HepG2 (cell line): ENCODE measurements around the gene ODR4. TPM values are rescaled to one million over a fixed set of nuclear protein-coding genes. Genes with fewer than 3 reads are reported as not detected.

Experiments
- ATAC-seq: fragments of 200-7000 bp; cut with Tn5 transposase; 3 replicates; pipeline ENCODE4 v1.9.1; 2020; ENCODE audit warnings: mild to moderate bottlenecking, moderate library complexity
- BruUV-seq: library from RNA; stranded (reverse); fragments of 400-500 nt; replicated peaks from 2 replicates; lab custom pipeline; 2021; lab: Mats Ljungman, UMichigan
- CTCF ChIA-PET: fragments of 300-600 bp; formaldehyde crosslinking; extraction: SDS; loops from one replicate; lab custom pipeline; 2021; ENCODE audit warnings: low total read pairs, inconsistent platforms, low intra/inter-chr PET ratio; lab: Yijun Ruan, JAX
- POLR2A ChIA-PET: fragments of 350-600 bp; sonication (Branson Sonifier 250); formaldehyde crosslinking; loops from one replicate; lab custom pipeline; 2020; ENCODE audit warnings: antibody characterized with exemption, inconsistent platforms; lab: Yijun Ruan, JAX
- DNase-seq: peaks from one replicate; pipeline ENCODE4 v3.0.0-alpha.2; 2015; ENCODE audit warnings: low spot score
- FAIRE-seq: peaks from 3 replicates; lab custom pipeline; 2011; peaks lifted over from hg19 to GRCh38; lab: Jason Lieb, UNC
- H2AFZ ChIP-seq: one replicate; pipeline ENCODE4 v1.6.1; 2011; ENCODE audit warnings: low read length, inconsistent platforms
- H3K27ac ChIP-seq: fragments of 300-600 bp; 3 replicates; pipeline ENCODE4 v1.8.0; 2011; ENCODE audit warnings: mixed run types, mild to moderate bottlenecking, mixed read lengths, low read length, inconsistent platforms; ENCODE audit not compliant: insufficient read depth; ENCODE audit errors: extremely low read length
- H3K27me3 ChIP-seq, 2 experiments: fragments of 200-600 bp in 1 of 2; 2 replicates in 1 of 2; 3 replicates in 1 of 2; pipeline versions ENCODE4 v1.6.0 to v1.8.0; 2011; ENCODE audit warnings: low read length in 2 of 2, mild to moderate bottlenecking in 2 of 2, moderate library complexity in 2 of 2, inconsistent platforms in 1 of 2; ENCODE audit not compliant: insufficient read depth in 2 of 2, control insufficient read depth in 1 of 2
- H3K36me3 ChIP-seq, 2 experiments: fragments of 200-600 bp in 1 of 2; replicated peaks in 1 of 2; 2 replicates in 1 of 2; 3 replicates in 1 of 2; pipeline versions ENCODE4 v1.5.1 to v1.8.0; 2011; ENCODE audit warnings: low read length in 2 of 2, inconsistent platforms in 1 of 2; ENCODE audit not compliant: insufficient read depth in 2 of 2, control insufficient read depth in 1 of 2
- H3K4me1 ChIP-seq: 2 replicates; pipeline ENCODE4 v1.5.1; 2012; ENCODE audit warnings: low read length, inconsistent platforms; ENCODE audit not compliant: insufficient read depth
- H3K4me2 ChIP-seq: 2 replicates; pipeline ENCODE4 v1.6.0; 2011; ENCODE audit warnings: low read depth, low read length, inconsistent platforms
- H3K4me3 ChIP-seq, 3 experiments: fragments of 200-600 bp in 1 of 3; sonication (generic), shearing (Covaris generic) in 1 of 3; replicated peaks in 1 of 3; 2 replicates each; pipeline ENCODE4 v1.5.1; 2011 to 2016; ENCODE audit warnings: low read length in 3 of 3, inconsistent platforms in 2 of 3, low read depth in 2 of 3, mild to moderate bottlenecking in 2 of 3, control low read depth in 1 of 3, mixed read lengths in 1 of 3; ENCODE audit not compliant: insufficient read depth in 1 of 3
- H3K79me2 ChIP-seq: one replicate; pipeline ENCODE4 v1.6.1; 2011; ENCODE audit warnings: low read length, inconsistent platforms; ENCODE audit not compliant: insufficient read depth
- H3K9ac ChIP-seq: 2 replicates; pipeline ENCODE4 v1.6.0; 2011; ENCODE audit warnings: mild to moderate bottlenecking, low read depth, low read length, inconsistent platforms; ENCODE audit not compliant: insufficient read depth
- H3K9me3 ChIP-seq: 2 replicates; pipeline ENCODE4 v1.5.1; 2012; ENCODE audit warnings: mild to moderate bottlenecking, low read length
- H4K20me1 ChIP-seq: 2 replicates; pipeline ENCODE4 v1.6.0; 2011; ENCODE audit warnings: inconsistent platforms, mild to moderate bottlenecking, low read length, moderate library complexity; ENCODE audit not compliant: insufficient read depth
- CENPT ChIP-seq: sonication (generic); formaldehyde crosslinking; IDR thresholded peaks from 2 replicates; pipeline ENCODE4 v1.8.0; 2022; ENCODE audit warnings: low read depth, mild to moderate bottlenecking, moderate library complexity, missing genetic modification reagents
- GABPB1 ChIP-seq: IDR thresholded peaks from 2 replicates; pipeline ENCODE4 v1.6.1; 2016; ENCODE audit warnings: mild to moderate bottlenecking, missing genetic modification reagents, moderate library complexity, missing compliant biosample characterization
- MIXL1 ChIP-seq: IDR thresholded peaks from 2 replicates; pipeline ENCODE4 v1.6.1; 2016
- NFKBIZ ChIP-seq: IDR thresholded peaks from 2 replicates; pipeline ENCODE4 v1.6.1; 2018; ENCODE audit warnings: missing genetic modification reagents, missing compliant biosample characterization
- REL ChIP-seq: sonication (generic); formaldehyde crosslinking; conservative IDR thresholded peaks from 2 replicates; pipeline ENCODE4 v1.8.0; 2022; ENCODE audit warnings: mild to moderate bottlenecking, missing genetic modification reagents, moderate library complexity
- RXRB ChIP-seq: IDR thresholded peaks from 2 replicates; pipeline ENCODE4 v1.6.1; 2016; ENCODE audit warnings: borderline replicate concordance, missing genetic modification reagents, missing compliant biosample characterization
- SMAD3 ChIP-seq: sonication (generic); formaldehyde crosslinking; IDR thresholded peaks from 2 replicates; pipeline ENCODE4 v1.4.0; 2020; ENCODE audit warnings: missing genetic modification reagents
- SP5 ChIP-seq: IDR thresholded peaks from 2 replicates; pipeline ENCODE4 v1.6.1; 2016; ENCODE audit warnings: low read depth, borderline replicate concordance
- WGBS: methylation state at CpG from one replicate; pipeline ENCODE4 v1.1.6; 2017; ENCODE audit warnings: low lambda C conversion rate; 5-methylcytosine and 5-hydroxymethylcytosine counted together
- in situ Hi-C: cut with HindIII; loops from 2 replicates; pipeline ENCODE4 v1.10.0; 2017; ENCODE audit warnings: low pct_unique_long_range_greater_than_20kb; ENCODE audit not compliant: extremely low pct_ligation_motif_present
- intact Hi-C: fragments of 100-400 bp; cut with micrococcal nuclease; formaldehyde crosslinking; loops from one replicate; pipeline ENCODE4 v1.10.0; 2022; ENCODE audit not compliant: unreplicated experiment
- polyA plus RNA-seq, 8 experiments: library from polyadenylated mRNA; depleted of rRNA in 3 of 8; stranded (reverse) in 7 of 8; unstranded in 1 of 8; fragments of >200 nt; fragmentation: Illumina TruSeq in 4 of 8; extraction: Trizol in 4 of 8; gene quantifications; 2 replicates each; pipeline versions ENCODE4 v1.2.1 to v1.2.3, GENCODE V29; 2011 to 2016; ENCODE audit warnings: low read depth in 4 of 8, missing spikeins in 1 of 8, mixed read lengths in 1 of 8; ENCODE audit not compliant: insufficient read depth in 1 of 8
- total RNA-seq, 5 experiments: library from RNA; depleted of rRNA; stranded (reverse); fragments of >200 nt; fragmentation: Illumina TruSeq; extraction: Trizol; gene quantifications; 2 replicates each; pipeline ENCODE4 v1.2.3, GENCODE V29; 2016; ENCODE audit warnings: low read depth in 1 of 5
- TF ChIP-seq, protein P1 (sequence below): sonication (generic); formaldehyde crosslinking; IDR thresholded peaks from 2 replicates; pipeline ENCODE4 v1.8.0; 2022; ENCODE audit warnings: mild to moderate bottlenecking, missing genetic modification reagents, moderate library complexity
- TF ChIP-seq, protein P2 (sequence below): sonication (generic); formaldehyde crosslinking; IDR thresholded peaks from 2 replicates; pipeline ENCODE4 v1.4.0; 2020; ENCODE audit warnings: missing genetic modification reagents, mild to moderate bottlenecking, borderline replicate concordance
- TF ChIP-seq, protein P3 (sequence below): IDR thresholded peaks from 2 replicates; pipeline ENCODE4 v1.6.1; 2016; ENCODE audit warnings: low read depth, missing genetic modification reagents, missing compliant biosample characterization

Gene ODR4
- total and polyA plus RNA-seq, 2 of the 13 experiments (the other 11 are each of a cell fraction or from before 2014, with no cell fraction given): 16.3 to 22.0 TPM

DNA sequence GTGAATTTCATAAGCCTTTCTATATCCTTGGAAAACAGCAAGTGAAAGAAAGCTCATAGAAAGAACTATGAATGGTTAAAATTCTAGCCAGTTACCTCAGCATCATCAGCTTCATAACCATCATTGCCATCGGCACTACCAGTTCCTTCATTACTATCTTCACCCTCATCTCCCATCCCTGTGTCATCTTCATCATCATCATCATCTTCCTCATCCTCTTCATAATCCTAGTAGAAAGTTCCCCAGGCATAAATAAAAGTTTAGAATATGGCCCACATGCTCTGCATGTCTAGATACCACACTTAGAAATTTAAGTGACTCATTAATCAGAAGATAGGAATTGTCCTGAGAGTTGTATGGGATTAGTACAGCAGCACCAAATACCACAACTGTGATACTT, 49.6 kb upstream of the ODR4 start:
- peaks cover 12 to 62% of the 10 kb centered on the region in 2 experiments for H3K36me3 ChIP-seq
- no peak overlapping the region for H3K9ac ChIP-seq
- no peak overlapping the region for H2AFZ ChIP-seq
- intact Hi-C loops: no loop called here
- H3K79me2 ChIP-seq: no peaks in the 10 kb centered on the region
- DNase-seq (no peak), ATAC-seq (no peak), FAIRE-seq (no peak)
- ChIA-PET CTCF (no interaction called here), POLR2A (no interaction called here)
- no peaks in the 10 kb centered on the region for H3K9me3 ChIP-seq
- WGBS: 97% methylated on average over 1 of the region's 1 CpG
- no TSS peak for BruUV-seq
- H3K4me1 ChIP-seq: no peaks in the 10 kb centered on the region
- H3K27me3 ChIP-seq: no peaks in the 10 kb centered on the region
- no peak overlapping the region for H3K4me2 ChIP-seq
- TF ChIP-seq, protein P1, sequence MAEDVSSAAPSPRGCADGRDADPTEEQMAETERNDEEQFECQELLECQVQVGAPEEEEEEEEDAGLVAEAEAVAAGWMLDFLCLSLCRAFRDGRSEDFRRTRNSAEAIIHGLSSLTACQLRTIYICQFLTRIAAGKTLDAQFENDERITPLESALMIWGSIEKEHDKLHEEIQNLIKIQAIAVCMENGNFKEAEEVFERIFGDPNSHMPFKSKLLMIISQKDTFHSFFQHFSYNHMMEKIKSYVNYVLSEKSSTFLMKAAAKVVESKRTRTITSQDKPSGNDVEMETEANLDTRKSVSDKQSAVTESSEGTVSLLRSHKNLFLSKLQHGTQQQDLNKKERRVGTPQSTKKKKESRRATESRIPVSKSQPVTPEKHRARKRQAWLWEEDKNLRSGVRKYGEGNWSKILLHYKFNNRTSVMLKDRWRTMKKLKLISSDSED (CRISPR knock-in tag): no peak
- no peak for TF ChIP-seq SP5 (CRISPR knock-in tag)
- TF ChIP-seq CENPT (CRISPR knock-in tag): no peak
- TF ChIP-seq REL (CRISPR knock-in tag): no peak
- TF ChIP-seq, protein P2, sequence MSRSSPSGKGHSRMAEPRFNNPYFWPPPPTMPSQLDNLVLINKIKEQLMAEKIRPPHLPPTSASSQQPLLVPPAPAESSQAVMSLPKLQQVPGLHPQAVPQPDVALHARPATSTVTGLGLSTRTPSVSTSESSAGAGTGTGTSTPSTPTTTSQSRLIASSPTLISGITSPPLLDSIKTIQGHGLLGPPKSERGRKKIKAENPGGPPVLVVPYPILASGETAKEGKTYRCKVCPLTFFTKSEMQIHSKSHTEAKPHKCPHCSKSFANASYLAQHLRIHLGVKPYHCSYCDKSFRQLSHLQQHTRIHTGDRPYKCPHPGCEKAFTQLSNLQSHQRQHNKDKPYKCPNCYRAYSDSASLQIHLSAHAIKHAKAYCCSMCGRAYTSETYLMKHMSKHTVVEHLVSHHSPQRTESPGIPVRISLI (CRISPR knock-in tag): no peak
- TF ChIP-seq MIXL1: no peak
- TF ChIP-seq NFKBIZ: no peak
- no peak for TF ChIP-seq RXRB (CRISPR knock-in tag)
- TF ChIP-seq, protein P3, sequence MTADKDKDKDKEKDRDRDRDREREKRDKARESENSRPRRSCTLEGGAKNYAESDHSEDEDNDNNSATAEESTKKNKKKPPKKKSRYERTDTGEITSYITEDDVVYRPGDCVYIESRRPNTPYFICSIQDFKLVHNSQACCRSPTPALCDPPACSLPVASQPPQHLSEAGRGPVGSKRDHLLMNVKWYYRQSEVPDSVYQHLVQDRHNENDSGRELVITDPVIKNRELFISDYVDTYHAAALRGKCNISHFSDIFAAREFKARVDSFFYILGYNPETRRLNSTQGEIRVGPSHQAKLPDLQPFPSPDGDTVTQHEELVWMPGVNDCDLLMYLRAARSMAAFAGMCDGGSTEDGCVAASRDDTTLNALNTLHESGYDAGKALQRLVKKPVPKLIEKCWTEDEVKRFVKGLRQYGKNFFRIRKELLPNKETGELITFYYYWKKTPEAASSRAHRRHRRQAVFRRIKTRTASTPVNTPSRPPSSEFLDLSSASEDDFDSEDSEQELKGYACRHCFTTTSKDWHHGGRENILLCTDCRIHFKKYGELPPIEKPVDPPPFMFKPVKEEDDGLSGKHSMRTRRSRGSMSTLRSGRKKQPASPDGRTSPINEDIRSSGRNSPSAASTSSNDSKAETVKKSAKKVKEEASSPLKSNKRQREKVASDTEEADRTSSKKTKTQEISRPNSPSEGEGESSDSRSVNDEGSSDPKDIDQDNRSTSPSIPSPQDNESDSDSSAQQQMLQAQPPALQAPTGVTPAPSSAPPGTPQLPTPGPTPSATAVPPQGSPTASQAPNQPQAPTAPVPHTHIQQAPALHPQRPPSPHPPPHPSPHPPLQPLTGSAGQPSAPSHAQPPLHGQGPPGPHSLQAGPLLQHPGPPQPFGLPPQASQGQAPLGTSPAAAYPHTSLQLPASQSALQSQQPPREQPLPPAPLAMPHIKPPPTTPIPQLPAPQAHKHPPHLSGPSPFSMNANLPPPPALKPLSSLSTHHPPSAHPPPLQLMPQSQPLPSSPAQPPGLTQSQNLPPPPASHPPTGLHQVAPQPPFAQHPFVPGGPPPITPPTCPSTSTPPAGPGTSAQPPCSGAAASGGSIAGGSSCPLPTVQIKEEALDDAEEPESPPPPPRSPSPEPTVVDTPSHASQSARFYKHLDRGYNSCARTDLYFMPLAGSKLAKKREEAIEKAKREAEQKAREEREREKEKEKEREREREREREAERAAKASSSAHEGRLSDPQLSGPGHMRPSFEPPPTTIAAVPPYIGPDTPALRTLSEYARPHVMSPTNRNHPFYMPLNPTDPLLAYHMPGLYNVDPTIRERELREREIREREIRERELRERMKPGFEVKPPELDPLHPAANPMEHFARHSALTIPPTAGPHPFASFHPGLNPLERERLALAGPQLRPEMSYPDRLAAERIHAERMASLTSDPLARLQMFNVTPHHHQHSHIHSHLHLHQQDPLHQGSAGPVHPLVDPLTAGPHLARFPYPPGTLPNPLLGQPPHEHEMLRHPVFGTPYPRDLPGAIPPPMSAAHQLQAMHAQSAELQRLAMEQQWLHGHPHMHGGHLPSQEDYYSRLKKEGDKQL (CRISPR knock-in tag): no peak
- TF ChIP-seq GABPB1: no peak
- no peak for TF ChIP-seq SMAD3 (CRISPR knock-in tag)
- H4K20me1 ChIP-seq: no peaks in the 10 kb centered on the region
- H3K4me3 ChIP-seq: no peak overlapping the region
- no peak overlapping the region for H3K27ac ChIP-seq
- in situ Hi-C loops: no loop called here
